ENCODE results near the gene PSMD11.

The PSMD11 gene

DNA sequence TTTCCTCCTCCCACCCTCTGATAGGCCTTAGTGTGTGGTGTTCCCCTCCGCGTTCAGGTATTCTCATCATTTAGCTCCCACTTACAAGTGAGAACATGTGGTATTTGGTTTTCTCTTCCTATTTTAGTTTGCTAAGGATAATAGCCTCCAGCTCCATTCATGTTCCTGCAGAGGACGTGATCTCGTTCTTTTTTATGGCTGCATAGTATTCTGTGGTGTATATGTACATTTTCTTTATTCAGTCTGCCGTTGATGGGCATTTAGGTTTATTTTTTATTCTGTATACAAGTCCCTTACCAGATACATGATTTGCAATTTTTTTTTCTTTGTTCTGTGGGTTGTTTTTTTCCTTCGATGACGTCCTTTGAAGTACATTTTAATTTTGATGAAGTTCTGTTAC, 23.6 kb downstream of the PSMD11 start:
- no peak for DNase-seq (ENCODE audit: low read depth in 2 of 2)

DNA sequence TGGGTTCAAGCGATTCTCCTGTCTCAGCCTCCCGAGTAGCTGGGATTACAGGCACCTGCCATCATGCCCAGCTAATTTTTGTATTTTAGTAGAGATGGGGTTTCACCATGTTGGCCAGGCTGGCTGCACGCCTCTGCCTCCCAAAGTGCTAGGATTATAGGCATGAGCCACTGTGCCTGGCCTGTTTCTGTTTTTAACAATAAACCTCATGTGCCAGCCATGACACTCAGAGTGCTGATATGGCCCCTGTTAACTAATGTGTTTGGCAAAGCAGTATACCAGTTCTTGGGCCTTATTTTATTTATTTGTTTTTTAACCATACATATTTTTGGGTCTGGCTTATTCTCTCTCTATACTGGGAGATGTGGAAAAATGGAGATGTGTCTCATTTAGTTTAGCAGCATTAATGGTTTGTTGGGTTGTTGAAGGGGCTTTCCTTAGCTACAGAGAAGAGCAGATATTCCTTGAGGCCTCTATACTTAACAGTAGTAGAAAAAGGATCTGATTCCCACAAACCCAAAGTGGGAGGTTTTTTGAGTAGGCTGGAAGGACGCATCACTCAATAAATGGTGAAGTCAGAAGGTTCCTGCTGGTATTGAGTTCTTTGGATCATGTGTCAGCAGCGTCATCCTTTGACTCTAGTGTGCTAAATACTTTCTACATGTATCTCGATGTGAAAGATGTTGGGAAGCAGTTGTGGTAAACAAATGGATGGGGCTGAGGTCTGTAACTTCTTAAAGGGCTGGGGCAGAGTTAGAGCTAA, 26.3 kb downstream of the PSMD11 start:
- no peak for DNase-seq (ENCODE audit: low read depth in 2 of 2)

DNA sequence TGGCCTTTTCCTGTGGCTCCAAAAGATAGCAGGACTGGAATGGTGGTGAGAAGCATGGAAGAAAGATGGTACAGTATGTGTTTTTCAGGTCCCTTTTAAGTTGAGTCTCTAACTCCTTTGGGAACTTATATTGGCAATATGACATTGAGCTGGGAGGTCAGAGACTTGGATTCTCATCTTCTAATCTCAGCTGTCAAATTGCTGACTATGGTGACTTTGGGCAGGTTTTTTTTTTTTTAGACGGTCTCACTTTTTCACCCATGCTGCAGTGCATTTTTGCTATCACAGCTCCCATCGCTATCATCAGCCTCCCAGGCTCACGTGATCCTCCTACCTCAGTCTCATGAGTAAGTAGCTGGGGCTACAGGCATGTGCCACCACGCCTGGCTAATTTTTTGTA, 27.3 kb downstream of the PSMD11 start:
- DNase-seq (ENCODE audit: low read depth in 2 of 2), result no peak

DNA sequence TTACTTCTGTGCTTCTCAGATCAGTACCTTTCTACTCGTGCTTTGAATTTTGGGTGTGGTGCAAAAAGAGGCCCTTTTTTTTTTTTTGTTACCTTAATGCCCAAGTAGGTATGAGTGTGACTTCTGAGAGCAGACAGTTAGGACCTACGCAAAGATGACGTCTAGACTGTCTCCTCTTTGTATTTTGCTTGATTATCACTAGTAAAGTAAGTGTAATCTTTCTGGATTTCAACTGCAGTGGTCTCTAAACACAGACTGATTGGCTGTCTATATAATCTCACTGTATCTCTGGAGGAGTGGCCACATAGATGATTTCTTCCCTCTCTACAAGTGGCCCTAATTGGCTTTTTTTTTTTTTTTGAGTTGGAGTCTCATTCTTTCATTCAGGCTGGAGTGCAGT, 30.9 kb downstream of the PSMD11 start:
- DNase-seq (ENCODE audit: low read depth in 2 of 2), result no peak

DNA sequence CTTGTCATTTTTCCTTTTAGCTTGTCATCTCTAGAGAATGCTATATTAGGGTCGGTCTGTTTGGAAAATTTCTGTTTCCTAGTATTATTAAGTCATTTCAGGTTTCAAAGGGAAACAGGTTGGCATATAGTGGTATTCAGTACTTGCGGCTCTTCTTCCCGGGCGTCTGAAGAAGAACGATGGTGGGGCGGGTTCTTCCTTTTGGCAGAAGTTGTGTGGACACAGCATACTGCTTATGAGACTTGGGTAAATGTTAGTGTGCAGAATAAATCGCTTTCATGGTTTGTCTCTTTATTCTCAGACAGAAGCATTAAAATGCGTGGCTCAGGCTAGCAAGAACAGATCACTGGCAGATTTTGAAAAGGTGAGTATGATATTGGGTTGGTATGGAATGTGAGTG, 32.9 kb downstream of the PSMD11 start:
- DNase-seq (ENCODE audit: low read depth in 2 of 2), result no peak

DNA sequence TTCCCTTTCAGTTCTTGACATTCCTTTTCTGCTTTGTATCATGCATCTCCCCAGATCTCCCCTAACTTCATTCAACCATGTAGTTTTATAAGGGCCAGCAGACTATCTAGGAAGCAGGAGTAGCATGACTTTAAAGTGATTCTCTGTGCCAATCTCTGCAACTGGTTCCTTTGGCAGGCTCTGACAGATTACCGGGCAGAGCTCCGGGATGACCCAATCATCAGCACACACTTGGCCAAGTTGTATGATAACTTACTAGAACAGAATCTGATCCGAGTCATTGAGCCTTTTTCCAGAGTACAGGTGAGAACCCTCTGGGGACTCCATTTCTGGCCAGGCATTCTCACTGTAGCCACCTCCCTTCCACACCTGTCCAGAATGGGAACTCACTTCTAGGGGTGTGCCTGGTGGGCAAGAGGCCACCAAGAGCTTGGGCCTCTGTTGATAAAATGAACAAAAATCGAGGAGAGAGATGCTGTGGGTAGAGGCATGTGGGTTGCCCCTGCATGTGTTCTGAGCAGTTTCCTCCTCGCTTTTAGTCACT, 34.8 kb downstream of the PSMD11 start:
- DNase-seq (ENCODE audit: low read depth in 2 of 2), result no peak

DNA sequence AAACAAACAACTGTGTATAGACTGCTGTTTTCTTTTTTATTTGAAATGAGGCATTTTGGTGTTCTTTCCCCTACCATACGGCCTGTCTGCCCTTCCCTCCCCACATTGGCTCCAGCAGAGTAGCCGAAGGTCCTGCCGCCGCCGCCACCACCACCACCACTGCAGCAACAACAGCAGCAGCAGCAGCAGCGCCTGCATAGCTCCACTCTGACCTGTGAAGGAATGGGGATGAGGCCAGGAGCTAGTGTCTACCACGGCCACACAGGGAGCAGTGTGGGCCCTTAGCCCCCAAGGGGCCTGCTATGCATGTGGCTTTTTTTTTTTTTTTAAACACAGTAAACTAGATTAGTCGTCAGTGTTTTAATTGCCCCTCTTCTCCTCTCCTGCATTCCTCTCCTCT, 36.9 kb downstream of the PSMD11 start:
- no peak for DNase-seq (ENCODE audit: low read depth in 2 of 2)

DNA sequence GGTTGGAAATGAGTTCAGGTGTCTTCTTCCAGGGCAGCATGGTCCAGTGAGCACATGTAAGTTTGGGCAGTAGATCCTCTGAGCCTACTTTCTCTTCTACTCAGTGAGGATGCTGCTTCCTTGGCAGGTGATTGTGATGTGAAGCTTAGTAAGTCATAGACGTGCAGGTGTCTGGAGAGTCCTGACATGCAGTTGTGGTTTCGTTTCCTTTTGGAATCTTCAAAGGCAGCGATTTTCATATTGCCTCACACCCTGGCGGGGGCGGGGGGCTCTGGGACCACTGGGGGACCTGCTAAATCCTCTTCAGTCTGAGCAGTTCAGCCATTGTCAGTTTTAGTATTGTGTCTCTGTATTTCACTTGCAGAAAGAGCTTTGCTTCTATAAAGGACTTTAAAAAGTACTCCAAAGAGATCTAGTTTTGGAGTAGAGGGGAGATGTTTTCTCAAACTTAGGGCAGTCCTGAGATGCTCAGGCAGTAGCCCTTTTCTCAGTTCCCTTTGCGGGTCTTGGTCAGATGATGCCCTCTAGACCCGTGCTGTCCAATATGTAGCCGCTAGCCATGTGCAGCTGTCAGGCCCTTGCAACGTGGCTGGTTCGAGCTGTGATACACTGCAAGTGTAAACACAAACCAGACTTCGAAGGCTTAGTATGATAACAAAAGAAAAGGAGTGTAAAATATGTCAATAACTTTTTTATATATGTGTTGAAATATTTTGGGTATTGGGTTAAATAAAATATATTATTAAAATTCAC, 38.4 kb downstream of the PSMD11 start:
- DNase-seq (ENCODE audit: low read depth in 2 of 2), result no peak

DNA sequence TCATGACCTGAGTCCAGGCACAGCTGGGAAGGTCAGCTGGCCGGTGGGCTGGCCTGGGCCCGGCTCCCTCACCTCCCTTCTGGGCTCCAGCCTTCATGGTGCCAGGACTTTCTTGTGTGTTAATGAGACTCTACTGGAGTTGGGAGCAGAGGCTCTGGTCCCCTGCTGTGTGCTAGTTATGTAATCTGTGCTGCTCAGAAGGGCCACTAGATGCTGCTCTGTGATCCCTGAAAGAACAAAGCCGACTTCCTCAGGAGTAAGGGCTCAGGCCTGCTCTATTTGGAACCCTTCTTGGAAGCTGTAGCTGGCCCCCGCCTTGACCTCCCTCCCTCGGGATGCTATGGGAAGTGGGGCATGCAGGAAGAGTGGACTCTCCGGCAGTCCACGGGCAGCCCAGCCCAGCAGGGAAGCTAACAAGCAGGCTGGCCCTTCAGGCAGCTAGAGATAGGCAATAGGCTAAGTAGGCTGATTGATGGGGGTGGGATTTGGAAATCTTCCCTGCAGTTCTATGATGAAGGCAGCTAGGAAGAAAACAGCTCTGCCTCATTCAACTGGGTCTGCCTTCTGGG, 39.2 kb downstream of the PSMD11 start:
- DNase-seq (ENCODE audit: low read depth in 2 of 2), result peak in 1 of 2 experiments; percentile 49

DNA sequence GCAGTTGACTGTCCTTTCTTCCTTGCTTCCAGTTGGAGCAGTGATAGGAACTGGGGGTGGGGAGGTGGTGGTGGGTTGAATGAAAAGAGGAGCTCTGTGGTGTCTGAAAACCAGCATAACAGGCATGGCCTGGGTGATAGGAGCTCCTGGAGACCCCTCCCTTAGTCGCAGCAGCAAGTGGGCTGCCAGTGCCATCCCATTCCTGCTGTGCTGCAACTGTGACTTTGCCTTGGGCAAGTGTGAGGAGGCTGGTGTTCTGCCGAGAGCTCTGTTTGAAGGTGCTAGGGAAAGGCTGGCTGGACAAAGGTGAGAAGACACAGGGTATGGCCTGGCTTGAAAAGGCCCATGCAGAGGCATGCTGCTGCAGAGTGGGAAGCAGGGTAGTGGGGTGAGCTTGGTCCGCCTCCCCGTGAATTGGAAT, 39.7 kb downstream of the PSMD11 start:
- DNase-seq (ENCODE audit: low read depth in 2 of 2), result no peak

DNA sequence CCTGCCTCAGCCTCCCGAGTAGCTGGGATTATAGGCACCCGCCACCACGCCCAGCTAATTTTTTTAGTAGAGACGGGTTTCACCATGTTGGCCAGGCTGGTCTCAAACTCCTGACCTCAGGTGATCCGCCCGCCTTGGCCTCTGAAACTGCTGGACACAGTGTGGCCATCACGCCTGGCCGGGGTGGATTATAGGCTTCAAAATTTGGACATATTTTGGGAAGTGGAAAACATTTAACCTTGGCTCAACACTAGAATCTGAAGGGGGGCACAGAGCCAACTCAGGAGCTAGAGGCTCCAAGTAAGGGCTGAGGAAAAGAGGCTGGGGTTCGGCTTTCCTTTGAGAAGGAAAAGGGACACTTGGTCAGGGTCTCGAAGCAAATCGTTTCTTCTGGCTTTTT, 40.3 kb downstream of the PSMD11 start:
- DNase-seq (ENCODE audit: low read depth in 2 of 2), result no peak

DNA sequence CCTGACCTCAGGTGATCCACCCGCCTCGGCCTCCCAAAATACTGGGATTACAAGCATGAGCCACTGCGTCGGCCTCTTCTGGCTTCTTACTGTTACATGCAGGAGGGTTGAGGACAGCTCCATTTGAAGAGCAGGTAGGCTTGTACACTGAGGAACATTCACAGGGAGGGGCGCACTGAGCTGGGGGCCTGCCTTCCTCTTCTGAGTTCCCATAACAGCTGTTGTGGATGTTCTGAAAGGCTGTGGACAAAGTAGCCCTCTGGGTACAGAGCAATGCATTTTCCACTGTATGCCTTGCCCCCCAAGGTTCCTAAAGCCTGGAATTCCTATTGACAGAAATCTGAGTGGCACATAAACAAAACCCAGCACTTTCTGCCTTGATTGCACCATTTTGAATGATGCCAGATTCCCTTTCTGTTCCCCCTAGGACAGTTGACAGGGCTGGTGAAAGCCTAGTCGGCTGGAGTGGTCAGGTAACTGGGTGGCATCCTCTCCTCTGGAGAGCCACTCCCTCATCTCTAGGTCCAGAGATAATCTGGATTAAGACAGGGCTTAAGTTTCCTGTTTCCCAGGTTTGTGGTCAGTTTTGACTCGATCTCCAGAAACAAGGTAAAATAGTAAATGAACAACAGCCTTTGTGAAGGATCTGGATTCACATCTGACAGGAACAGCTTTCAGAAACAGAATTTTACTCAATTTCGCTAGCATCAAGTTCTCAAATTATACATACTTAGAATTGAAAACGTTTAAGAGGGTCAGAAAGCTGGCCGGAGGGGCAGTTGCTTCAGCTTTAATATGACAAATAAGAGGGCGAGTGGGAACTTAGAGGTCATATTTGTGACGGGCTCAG, 41.2 kb downstream of the PSMD11 start:
- no peak for DNase-seq (ENCODE audit: low read depth in 2 of 2)

DNA sequence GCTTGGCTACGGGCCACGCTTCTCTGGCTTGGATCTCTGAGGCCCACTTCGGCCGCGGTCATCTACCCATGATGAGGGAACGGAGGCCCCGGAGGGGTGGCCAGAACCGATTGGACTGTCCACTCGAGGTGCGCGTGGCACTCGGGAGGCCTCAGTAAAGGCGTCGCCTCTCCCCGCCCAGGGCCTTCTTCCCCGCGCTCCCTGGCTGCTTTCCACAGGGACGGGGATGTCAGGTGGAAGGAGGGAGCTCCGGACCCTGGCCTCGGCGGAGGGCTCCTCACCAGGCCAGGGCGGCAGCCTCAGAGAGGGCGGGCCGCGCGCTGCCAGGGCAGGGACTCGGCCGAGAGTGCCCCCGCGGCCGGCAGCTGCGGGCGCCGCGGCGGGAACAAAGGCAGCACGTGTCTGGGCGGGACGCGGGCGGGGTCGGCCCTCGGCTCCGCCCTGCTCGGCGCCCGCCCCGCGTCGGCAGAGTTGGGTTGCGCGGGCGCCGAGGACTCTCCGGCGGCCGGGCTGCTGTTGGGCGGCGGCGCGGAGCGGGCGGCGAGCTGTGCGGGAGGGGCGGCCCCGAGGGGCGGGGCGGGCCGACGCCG, 41.9 kb downstream of the PSMD11 start:
- no peak for DNase-seq (ENCODE audit: low read depth in 2 of 2)

DNA sequence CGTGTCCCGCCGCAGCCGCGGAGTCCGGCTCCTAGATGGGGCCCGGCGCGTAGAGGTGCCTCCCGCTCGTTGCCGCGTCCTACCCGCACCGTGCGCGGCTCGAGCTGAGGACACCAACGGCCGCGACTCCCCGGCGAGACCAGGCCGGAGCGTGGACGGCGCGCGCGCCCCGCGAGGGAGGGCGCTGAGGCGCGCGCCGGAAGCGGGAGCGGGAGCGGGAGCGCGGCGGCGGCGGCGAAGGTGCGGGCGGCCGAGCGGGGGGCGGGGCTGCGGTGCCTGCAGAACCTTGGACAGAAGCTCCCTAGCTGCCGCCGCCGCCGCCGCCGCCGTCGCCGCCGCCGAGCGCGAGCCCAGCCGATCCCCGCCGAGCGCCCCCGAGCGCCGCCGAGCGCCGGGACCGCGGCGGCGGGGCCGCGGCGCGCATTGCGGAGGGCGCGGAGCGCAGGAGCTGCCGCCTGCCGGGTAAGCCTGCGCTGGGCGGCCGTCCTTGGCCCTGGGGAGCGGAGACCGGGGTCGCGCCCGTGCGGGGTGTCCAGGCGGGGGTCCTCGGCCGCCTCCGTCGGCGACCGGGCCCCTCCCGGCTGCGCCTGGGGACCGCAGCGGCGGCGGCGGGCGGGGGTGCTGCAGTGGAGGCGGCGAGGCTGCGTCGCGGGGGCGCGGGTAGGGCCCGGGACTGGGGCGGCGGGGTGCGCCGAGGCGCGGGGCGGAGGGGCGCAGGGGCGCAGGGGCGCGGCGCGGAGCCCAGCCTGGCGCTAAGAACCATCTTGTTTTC, 42.6 kb downstream of the PSMD11 start, which contains the start of gene CDK5R1:
TSS of gene CDK5R1 (plus strand) at position 293 of the 772 bp plus-strand sequence. CDS start 628 bp downstream, outside the sequence.
- DNase-seq (ENCODE audit: low read depth in 2 of 2), result no peak

DNA sequence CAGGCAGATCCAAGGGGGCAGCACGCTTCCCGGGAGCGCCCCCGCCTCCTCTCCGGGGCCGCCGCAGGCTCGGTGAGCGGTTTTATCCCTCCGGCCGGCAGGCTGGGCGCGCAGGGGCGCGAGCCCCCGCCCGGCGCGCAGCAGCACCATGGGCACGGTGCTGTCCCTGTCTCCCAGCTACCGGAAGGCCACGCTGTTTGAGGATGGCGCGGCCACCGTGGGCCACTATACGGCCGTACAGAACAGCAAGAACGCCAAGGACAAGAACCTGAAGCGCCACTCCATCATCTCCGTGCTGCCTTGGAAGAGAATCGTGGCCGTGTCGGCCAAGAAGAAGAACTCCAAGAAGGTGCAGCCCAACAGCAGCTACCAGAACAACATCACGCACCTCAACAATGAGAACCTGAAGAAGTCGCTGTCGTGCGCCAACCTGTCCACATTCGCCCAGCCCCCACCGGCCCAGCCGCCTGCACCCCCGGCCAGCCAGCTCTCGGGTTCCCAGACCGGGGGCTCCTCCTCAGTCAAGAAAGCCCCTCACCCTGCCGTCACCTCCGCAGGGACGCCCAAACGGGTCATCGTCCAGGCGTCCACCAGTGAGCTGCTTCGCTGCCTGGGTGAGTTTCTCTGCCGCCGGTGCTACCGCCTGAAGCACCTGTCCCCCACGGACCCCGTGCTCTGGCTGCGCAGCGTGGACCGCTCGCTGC, 43.3 kb downstream of the PSMD11 start:
- DNase-seq (ENCODE audit: low read depth in 2 of 2), result no peak

DNA sequence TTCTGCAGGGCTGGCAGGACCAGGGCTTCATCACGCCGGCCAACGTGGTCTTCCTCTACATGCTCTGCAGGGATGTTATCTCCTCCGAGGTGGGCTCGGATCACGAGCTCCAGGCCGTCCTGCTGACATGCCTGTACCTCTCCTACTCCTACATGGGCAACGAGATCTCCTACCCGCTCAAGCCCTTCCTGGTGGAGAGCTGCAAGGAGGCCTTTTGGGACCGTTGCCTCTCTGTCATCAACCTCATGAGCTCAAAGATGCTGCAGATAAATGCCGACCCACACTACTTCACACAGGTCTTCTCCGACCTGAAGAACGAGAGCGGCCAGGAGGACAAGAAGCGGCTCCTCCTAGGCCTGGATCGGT, 43.9 kb downstream of the PSMD11 start:
- DNase-seq (ENCODE audit: low read depth in 2 of 2), result no peak

DNA sequence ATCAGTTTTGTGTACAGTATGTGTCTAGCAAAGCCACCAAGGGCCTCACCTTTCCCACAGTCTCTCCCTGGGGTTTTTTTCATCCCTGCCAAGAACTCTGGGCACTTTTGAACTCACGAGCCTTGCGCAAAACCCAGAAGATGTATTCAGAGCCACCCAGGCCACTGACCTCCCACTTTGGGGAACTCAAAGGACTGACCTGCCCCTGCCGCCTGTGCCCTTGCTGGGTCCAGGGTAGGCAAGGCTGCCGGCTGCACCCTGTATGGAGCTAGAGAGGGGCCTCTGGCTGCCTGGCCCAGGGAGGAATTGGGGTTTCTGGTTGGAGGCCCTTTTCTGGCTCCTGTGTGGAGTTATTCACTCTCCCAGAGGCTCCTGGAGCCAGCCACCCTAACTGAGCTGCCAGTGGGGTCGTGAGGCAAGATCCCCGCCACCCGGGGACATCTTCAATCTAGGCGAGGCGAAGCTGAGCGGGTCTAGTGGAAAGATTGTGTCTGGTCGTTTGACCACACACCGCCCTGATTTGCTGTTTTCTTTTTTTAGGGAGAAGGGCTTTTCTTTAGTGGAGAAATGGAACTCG, 44.4 kb downstream of the PSMD11 start:
- DNase-seq (ENCODE audit: low read depth in 2 of 2), result no peak

DNA sequence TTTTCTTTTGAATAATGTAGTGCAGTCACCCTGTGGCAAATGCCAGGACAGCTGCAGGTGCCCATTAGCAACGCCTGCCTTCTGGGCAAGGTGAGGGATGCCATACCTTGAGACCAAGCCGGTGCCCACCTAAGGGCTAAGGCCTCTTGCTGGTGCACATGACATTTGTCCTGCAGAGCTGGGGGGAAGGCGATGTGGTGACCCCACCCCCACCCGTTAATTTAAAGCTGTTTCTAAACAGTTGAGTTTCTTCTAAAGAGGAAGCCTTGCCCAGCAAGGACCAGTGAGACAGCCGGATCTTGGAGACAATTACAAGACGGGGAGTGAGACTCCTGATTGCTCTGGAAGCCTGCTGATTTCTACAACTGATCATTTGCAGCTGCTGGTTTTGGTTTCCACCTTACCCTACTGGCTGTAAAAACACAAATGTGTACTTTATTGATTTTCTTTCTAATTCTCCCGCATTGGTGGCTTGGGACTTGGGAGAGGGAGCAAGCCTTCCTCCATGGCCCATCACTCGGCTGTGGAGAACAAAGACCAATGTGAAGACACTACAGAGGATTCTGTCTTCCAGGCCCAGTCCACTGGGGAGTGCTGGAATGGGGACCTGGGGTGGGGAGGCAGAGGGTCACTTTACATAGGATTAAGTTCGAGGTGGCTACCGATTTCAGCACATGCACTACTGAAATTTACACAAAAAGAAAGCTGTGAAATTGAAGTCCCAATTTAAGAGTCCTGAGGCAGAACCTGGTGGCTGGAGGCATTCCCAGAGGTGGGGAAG, 45.2 kb downstream of the PSMD11 start:
- DNase-seq (ENCODE audit: low read depth in 2 of 2), result no peak

DNA sequence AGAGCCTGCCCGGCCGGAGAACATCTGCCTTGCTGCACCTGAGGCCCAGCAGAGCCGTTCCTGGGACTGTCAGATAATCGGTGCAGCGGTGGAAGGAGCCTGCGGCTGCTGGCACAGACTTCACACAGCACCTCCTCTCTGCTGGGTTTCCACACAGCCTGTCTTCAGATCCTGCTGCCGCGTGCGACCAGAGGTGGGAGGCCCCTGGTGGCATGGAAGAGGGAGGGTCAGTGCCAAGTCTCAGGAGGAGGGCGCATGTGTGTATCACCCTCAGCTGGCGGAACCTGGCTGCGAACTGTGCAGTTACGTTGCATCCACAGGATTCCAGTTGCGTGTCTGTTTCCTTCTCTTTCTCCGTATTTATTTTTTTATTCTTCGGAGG, 45.8 kb downstream of the PSMD11 start:
- DNase-seq (ENCODE audit: low read depth in 2 of 2), result no peak
